SK-N-SH treated with all-trans-retinoic acid at 6 μM for 48 hours (cell line): Measurements from ENCODE around the gene PLPP2.

Source experiments
- ATAC-seq: fragments of 200-7000 bp; cut with Tn5 transposase; 3 replicates; pipeline ENCODE4 v1.9.1; 2020; ENCODE audit warnings: mild to moderate bottlenecking, moderate library complexity
- ARNTL ChIP-seq: fragments of 450-650 bp; formaldehyde crosslinking; IDR thresholded peaks from 2 replicates; pipeline ENCODE4 v1.5.0; 2020; ENCODE audit warnings: low read depth, mild to moderate bottlenecking, moderate library complexity, borderline replicate concordance
- BACH2 ChIP-seq: fragments of 250-450 bp; sonication (Bioruptor Pico); IDR thresholded peaks from 2 replicates; pipeline ENCODE4 v1.9.0; 2021; ENCODE audit warnings: mild to moderate bottlenecking, borderline replicate concordance
- CSDC2 ChIP-seq: fragments of 250-450 bp; sonication (Bioruptor Pico); IDR thresholded peaks from 2 replicates; pipeline ENCODE4 v1.5.0; 2020; ENCODE audit warnings: mild to moderate bottlenecking, moderate library complexity
- CSRNP3 ChIP-seq: fragments of 250-450 bp; sonication (Bioruptor Pico); IDR thresholded peaks from 2 replicates; pipeline ENCODE4 v1.5.1; 2021; ENCODE audit warnings: mild to moderate bottlenecking, moderate library complexity
- ESRRG ChIP-seq: fragments of 250-450 bp; sonication (Bioruptor Pico); IDR thresholded peaks from 2 replicates; pipeline ENCODE4 v1.6.1; 2021; ENCODE audit warnings: mild to moderate bottlenecking
- GLIS3 ChIP-seq: fragments of 250-450 bp; sonication (Bioruptor Pico); IDR thresholded peaks from 2 replicates; pipeline ENCODE4 v1.5.0; 2020; ENCODE audit warnings: mild to moderate bottlenecking, moderate library complexity
- ISL1 ChIP-seq: fragments of 250-450 bp; sonication (Bioruptor Pico); IDR thresholded peaks from 2 replicates; pipeline ENCODE4 v2.1.2; 2022; ENCODE audit warnings: mild to moderate bottlenecking, moderate library complexity
- POU6F1 ChIP-seq: fragments of 250-450 bp; sonication (Bioruptor Pico); IDR thresholded peaks from 2 replicates; pipeline ENCODE4 v1.8.0; 2021; ENCODE audit warnings: low read depth, mild to moderate bottlenecking, moderate library complexity, borderline replicate concordance
- PPARA ChIP-seq: fragments of 250-450 bp; sonication (Bioruptor Pico); IDR thresholded peaks from 2 replicates; pipeline ENCODE4 v1.5.0; 2020; ENCODE audit warnings: mild to moderate bottlenecking, borderline replicate concordance
- RARB ChIP-seq: fragments of 250-450 bp; sonication (Bioruptor Pico); IDR thresholded peaks from 2 replicates; pipeline ENCODE4 v1.8.0; 2021; ENCODE audit warnings: mild to moderate bottlenecking, moderate library complexity
- SNAI2 ChIP-seq: fragments of 250-450 bp; sonication (Bioruptor Pico); IDR thresholded peaks from 2 replicates; pipeline ENCODE4 v1.5.0; 2020; ENCODE audit warnings: mild to moderate bottlenecking, moderate library complexity
- TCF4 ChIP-seq: fragments of 250-450 bp; sonication (Bioruptor Pico); IDR thresholded peaks from 2 replicates; pipeline ENCODE4 v1.8.0; 2021; ENCODE audit warnings: mild to moderate bottlenecking, moderate library complexity, borderline replicate concordance
- TOX ChIP-seq: fragments of 250-450 bp; sonication (Bioruptor Pico); IDR thresholded peaks from 2 replicates; pipeline ENCODE4 v1.8.0; 2021; ENCODE audit warnings: mild to moderate bottlenecking, moderate library complexity, borderline replicate concordance
- ZC3H10 ChIP-seq: fragments of 250-450 bp; sonication (Bioruptor Pico); IDR thresholded peaks from 2 replicates; pipeline ENCODE4 v1.5.1; 2021; ENCODE audit warnings: mild to moderate bottlenecking, moderate library complexity
- ZFP3 ChIP-seq: fragments of 250-450 bp; sonication (Bioruptor Pico); IDR thresholded peaks from 2 replicates; pipeline ENCODE4 v1.5.0; 2020; ENCODE audit warnings: mild to moderate bottlenecking, moderate library complexity
- ZFP30 ChIP-seq: fragments of 450-650 bp; formaldehyde crosslinking; IDR thresholded peaks from 2 replicates; pipeline ENCODE4 v1.5.0; 2022; ENCODE audit warnings: mild to moderate bottlenecking, moderate library complexity
- ZNF70 ChIP-seq: fragments of 450-650 bp; formaldehyde crosslinking; IDR thresholded peaks from 2 replicates; pipeline ENCODE4 v1.5.0; 2020; ENCODE audit warnings: mild to moderate bottlenecking, moderate library complexity
- ZNF8 ChIP-seq: fragments of 450-650 bp; formaldehyde crosslinking; IDR thresholded peaks from 2 replicates; pipeline ENCODE4 v1.5.0; 2020; ENCODE audit warnings: mild to moderate bottlenecking, moderate library complexity
- TF ChIP-seq, protein P1 (sequence below): fragments of 250-450 bp; sonication (Bioruptor Pico); IDR thresholded peaks from 2 replicates; pipeline ENCODE4 v1.5.0; 2020; ENCODE audit warnings: mild to moderate bottlenecking, moderate library complexity
- TF ChIP-seq, protein P2 (sequence below): fragments of 250-450 bp; sonication (Bioruptor Pico); IDR thresholded peaks from 2 replicates; pipeline ENCODE4 v1.5.1; 2020; ENCODE audit warnings: low read depth, mild to moderate bottlenecking, moderate library complexity

The PLPP2 gene

DNA sequence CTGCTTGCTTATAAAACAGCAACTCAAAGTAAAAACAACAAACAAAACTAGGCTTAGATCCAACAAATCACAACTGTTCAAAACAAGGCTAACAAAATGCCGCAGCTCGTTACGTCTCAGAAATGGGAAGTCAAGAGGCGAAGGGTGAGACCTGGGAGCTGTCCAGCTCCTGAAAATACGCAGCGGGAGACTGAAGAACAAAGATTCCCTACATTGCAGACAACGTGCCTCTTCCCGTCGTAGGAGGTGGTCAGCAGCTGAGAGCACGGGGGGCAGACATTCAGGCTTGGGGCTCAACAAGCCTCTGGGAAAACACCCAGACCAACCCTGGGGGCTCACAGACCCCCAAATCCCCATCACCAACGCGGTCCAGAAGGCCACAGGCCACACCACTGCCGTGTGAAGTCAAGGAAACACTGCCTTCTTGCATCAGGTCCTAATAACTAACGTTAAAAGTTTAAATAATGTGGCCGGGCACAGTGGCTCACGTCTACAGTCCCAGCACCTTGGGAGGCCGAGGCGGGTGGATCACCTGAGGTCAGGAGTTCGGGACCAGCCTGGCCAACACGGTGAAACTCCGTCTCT, 13.5 kb downstream of the PLPP2 start:
- TF ChIP-seq PPARA (CRISPR knock-in tag) (no peak), CSRNP3 (CRISPR knock-in tag) (no peak), GLIS3 (CRISPR knock-in tag) (no peak), ARNTL (CRISPR knock-in tag) (no peak), ZNF8 (no peak), CSDC2 (no peak), SNAI2 (CRISPR knock-in tag) (no peak), ESRRG (CRISPR knock-in tag) (no peak), TOX (CRISPR knock-in tag) (no peak), ZFP3 (CRISPR knock-in tag) (no peak), RARB (no peak), ZFP30 (CRISPR knock-in tag) (no peak), ZC3H10 (CRISPR knock-in tag) (no peak)
- TF ChIP-seq, protein P1, sequence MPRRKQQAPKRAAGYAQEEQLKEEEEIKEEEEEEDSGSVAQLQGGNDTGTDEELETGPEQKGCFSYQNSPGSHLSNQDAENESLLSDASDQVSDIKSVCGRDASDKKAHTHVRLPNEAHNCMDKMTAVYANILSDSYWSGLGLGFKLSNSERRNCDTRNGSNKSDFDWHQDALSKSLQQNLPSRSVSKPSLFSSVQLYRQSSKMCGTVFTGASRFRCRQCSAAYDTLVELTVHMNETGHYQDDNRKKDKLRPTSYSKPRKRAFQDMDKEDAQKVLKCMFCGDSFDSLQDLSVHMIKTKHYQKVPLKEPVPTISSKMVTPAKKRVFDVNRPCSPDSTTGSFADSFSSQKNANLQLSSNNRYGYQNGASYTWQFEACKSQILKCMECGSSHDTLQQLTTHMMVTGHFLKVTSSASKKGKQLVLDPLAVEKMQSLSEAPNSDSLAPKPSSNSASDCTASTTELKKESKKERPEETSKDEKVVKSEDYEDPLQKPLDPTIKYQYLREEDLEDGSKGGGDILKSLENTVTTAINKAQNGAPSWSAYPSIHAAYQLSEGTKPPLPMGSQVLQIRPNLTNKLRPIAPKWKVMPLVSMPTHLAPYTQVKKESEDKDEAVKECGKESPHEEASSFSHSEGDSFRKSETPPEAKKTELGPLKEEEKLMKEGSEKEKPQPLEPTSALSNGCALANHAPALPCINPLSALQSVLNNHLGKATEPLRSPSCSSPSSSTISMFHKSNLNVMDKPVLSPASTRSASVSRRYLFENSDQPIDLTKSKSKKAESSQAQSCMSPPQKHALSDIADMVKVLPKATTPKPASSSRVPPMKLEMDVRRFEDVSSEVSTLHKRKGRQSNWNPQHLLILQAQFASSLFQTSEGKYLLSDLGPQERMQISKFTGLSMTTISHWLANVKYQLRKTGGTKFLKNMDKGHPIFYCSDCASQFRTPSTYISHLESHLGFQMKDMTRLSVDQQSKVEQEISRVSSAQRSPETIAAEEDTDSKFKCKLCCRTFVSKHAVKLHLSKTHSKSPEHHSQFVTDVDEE (CRISPR knock-in tag): no peak
- TF ChIP-seq, protein P2, sequence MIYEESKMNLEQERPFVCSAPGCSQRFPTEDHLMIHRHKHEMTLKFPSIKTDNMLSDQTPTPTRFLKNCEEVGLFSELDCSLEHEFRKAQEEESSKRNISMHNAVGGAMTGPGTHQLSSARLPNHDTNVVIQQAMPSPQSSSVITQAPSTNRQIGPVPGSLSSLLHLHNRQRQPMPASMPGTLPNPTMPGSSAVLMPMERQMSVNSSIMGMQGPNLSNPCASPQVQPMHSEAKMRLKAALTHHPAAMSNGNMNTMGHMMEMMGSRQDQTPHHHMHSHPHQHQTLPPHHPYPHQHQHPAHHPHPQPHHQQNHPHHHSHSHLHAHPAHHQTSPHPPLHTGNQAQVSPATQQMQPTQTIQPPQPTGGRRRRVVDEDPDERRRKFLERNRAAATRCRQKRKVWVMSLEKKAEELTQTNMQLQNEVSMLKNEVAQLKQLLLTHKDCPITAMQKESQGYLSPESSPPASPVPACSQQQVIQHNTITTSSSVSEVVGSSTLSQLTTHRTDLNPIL (CRISPR knock-in tag): no peak
- no peak for ATAC-seq

DNA sequence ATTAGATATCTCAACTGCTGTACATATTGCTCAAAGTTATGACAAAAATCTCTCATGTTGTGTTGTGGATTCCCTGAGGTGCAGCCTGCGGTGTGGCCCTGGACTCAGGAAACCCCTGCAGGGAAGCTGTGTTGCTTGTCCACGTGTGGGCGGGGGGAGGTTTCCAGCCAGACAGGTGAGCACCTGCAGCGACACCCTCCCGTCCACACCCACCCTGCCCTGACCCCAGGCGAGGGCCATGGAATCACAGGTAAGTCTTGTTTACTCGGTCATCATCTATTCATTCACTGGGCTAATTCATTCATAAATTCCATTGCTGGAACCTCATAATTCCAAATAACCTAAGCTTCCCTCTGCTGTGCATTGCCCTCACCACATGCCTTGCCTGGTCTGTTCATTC, 14.1 kb downstream of the PLPP2 start:
- ATAC-seq: no peak
- TF ChIP-seq BACH2 (CRISPR knock-in tag) (no peak), ARNTL (CRISPR knock-in tag) (no peak), ZNF8 (no peak), ZNF70 (no peak), ZFP30 (CRISPR knock-in tag) (no peak), ESRRG (CRISPR knock-in tag) (no peak), TCF4 (CRISPR knock-in tag) (no peak), ISL1 (CRISPR knock-in tag) (no peak), CSDC2 (no peak), ZFP3 (CRISPR knock-in tag) (no peak), POU6F1 (CRISPR knock-in tag) (no peak)
- TF ChIP-seq, protein P2 (CRISPR knock-in tag): no peak
- TF ChIP-seq, protein P1 (CRISPR knock-in tag): no peak
